Activated T-helper 1 cell treated with anti-CD3 and anti-CD28 coated beads, Interleukin-12 subunit alpha, Interleukin-12 subunit beta, Interleukin-2, Interleukin-4 antibody, amounts not matched to agents 30 ng/mL and 10 ng/mL and 1 ng/mL, durations not matched to agents 14 hours and 24 hours and 36 hours (primary cell): ENCODE measurements around the gene CXCL1. TPM values are rescaled to one million over a fixed set of nuclear protein-coding genes. Genes with fewer than 3 reads are reported as not detected.

ENCODE experiments used
- DNase-seq: peaks from one replicate; pipeline ENCODE4 v3.0.0; 2021; ENCODE audit warnings: low spot score
- H3K27ac Mint-ChIP-seq: one replicate; pipeline ENCODE4 v1.8.0; 2021; ENCODE audit warnings: mild to moderate bottlenecking, mixed read lengths
- H3K27me3 Mint-ChIP-seq: one replicate; pipeline ENCODE4 v1.8.0; 2022; ENCODE audit warnings: mild to moderate bottlenecking, moderate library complexity, mixed read lengths; ENCODE audit not compliant: insufficient read depth
- H3K36me3 Mint-ChIP-seq: one replicate; pipeline ENCODE4 v1.8.0; 2021; ENCODE audit warnings: low read depth, mixed read lengths
- H3K4me1 Mint-ChIP-seq: one replicate; pipeline ENCODE4 v1.8.0; 2021; ENCODE audit warnings: low read depth, mixed read lengths
- H3K4me3 Mint-ChIP-seq: one replicate; pipeline ENCODE4 v1.8.0; 2021; ENCODE audit warnings: mild to moderate bottlenecking, moderate library complexity, mixed read lengths
- H3K9me3 Mint-ChIP-seq: one replicate; pipeline ENCODE4 v1.8.0; 2021; ENCODE audit warnings: mixed read lengths
- intact Hi-C: fragments of 100-400 bp; cut with micrococcal nuclease; formaldehyde crosslinking; loops from one replicate; pipeline ENCODE4 v1.15.1; 2024
- total RNA-seq: library from RNA; stranded (reverse); gene quantifications from 2 replicates; pipeline ENCODE4 v1.2.3, GENCODE V29; 2022

CXCL1 gene
- not detected in 2 replicates for total RNA-seq

DNA sequence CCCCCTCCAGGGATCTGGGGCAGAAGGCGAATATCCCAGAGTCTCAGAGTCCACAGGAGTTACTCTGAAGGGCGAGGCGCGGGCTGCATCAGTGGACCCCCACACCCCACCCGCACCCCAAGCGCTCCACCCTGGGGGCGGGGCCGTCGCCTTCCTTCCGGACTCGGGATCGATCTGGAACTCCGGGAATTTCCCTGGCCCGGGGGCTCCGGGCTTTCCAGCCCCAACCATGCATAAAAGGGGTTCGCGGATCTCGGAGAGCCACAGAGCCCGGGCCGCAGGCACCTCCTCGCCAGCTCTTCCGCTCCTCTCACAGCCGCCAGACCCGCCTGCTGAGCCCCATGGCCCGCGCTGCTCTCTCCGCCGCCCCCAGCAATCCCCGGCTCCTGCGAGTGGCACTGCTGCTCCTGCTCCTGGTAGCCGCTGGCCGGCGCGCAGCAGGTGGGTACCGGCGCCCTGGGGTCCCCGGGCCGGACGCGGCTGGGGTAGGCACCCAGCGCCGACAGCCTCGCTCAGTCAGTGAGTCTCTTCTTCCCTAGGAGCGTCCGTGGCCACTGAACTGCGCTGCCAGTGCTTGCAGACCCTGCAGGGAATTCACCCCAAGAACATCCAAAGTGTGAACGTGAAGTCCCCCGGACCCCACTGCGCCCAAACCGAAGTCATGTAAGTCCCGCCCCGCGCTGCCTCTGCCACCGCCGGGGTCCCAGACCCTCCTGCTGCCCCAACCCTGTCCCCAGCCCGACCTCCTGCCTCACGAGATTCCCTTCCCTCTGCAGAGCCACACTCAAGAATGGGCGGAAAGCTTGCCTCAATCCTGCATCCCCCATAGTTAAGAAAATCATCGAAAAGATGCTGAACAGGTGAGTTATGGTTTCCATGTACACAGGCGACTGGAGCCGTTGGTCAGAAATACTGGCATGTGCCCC, at the start of gene CXCL1:
Gene CXCL1, plus strand, starts transcription at position 264 of the 926 bp plus-strand sequence. Its CDS starts 78 bp downstream, at position 342.
- no peaks in the 10 kb centered on the region for H3K4me1 Mint-ChIP-seq
- no peak for DNase-seq
- no peaks in the 10 kb centered on the region for H3K9me3 Mint-ChIP-seq
- H3K27ac Mint-ChIP-seq: no peak within 1 kb of the TSS
- no peaks in the 10 kb centered on the region for H3K36me3 Mint-ChIP-seq
- intact Hi-C loops: no loop called here
- H3K27me3 Mint-ChIP-seq: peaks cover 26% of the 10 kb centered on the region
- H3K4me3 Mint-ChIP-seq: no peak within 1 kb of the TSS

DNA sequence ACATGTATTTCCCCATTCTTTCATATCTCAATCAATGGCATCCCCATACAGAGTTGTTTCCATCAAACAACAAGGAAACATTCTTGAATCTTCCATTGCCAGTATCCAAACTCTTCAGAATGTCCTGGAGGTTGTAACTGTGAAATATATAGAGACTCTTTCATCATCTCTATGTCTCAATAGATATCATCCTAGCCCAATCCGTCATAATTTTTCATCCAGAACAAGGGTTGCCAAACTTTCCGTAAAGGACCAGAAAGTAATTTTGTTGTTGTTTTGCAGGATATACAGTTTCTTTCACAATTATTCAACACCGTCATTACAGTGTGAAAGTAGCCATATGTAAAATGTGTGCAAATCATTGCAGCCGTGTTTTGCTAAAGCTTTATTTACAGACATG, 47.9 kb upstream of the CXCL1 start:
- Mint-ChIP-seq H3K36me3 (no peaks in the 10 kb centered on the region), H3K27me3 (peaks cover 2% of the 10 kb centered on the region), H3K27ac (no peak overlapping the region), H3K9me3 (peaks cover 4% of the 10 kb centered on the region), H3K4me1 (peaks cover 8% of the 10 kb centered on the region), H3K4me3 (no peak overlapping the region)
- intact Hi-C loops: no loop called here
- DNase-seq: no peak

DNA sequence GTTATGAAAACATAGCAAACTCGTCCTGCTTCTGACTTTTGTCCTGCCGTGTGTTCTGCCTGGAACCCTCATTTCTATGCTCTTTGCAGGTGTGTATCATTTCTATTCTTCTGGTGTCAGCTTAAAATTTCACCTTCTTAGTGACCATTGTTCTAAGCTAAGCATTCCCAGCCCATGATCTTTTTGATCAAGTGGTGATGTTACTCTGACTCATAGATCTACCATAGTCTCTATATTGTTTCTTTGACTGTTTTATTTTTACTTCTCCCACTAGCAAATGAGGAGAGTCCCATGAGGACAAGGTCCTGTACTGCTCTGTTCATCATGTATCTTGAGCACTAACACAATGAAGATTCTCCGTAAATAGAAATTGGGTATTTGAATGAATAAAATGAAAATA, 46.8 kb upstream of the CXCL1 start:
- no peak overlapping the region for H3K4me3 Mint-ChIP-seq
- no peak for DNase-seq

DNA sequence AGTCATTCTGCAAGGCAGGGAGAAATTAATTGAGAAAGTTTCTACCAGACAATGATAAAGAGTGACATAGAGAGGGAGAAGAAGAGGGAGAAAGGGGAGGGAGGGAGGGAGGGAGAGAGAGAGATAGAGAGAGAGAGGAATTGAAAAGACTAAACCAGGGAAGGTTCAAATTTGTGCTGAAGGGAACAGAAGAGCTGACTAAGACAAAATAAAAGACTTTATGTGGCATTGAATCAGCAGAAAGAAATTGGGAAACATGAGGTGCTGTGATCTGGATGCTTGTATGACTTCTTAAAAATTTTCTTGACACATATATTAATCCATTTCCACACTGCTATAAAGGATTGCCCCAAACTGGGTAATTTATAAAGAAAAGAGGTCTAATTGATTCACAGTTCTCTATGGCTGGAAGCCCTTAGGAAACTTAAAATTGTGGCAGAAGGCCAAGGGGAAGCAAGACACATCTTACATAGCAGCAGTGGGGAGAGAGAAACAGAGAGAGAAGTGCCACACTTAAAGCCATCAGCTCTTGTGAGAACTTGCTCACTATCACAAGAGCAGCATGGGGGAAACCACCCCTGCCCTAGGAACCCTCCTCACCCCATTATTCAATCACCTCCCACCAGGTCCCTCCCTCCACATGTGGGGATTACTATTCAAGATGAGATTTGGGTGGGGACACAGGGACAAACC, 46.2 kb upstream of the CXCL1 start:
- H3K4me3 Mint-ChIP-seq: no peak overlapping the region
- H3K27ac Mint-ChIP-seq: no peak overlapping the region
- intact Hi-C loops: no loop called here
- no peaks in the 10 kb centered on the region for H3K4me1 Mint-ChIP-seq
- no peak for DNase-seq
- H3K27me3 Mint-ChIP-seq: peaks cover 3% of the 10 kb centered on the region
- H3K9me3 Mint-ChIP-seq: peaks cover 3% of the 10 kb centered on the region
- H3K36me3 Mint-ChIP-seq: no peaks in the 10 kb centered on the region

More for the DNA sequence above, 46.8 kb upstream of the CXCL1 start:
- Mint-ChIP-seq H3K27me3 (peaks cover 2% of the 10 kb centered on the region), H3K36me3 (no peaks in the 10 kb centered on the region), H3K9me3 (no peaks in the 10 kb centered on the region), H3K4me1 (no peaks in the 10 kb centered on the region), H3K27ac (no peak overlapping the region)
- intact Hi-C loops: no loop called here

DNA sequence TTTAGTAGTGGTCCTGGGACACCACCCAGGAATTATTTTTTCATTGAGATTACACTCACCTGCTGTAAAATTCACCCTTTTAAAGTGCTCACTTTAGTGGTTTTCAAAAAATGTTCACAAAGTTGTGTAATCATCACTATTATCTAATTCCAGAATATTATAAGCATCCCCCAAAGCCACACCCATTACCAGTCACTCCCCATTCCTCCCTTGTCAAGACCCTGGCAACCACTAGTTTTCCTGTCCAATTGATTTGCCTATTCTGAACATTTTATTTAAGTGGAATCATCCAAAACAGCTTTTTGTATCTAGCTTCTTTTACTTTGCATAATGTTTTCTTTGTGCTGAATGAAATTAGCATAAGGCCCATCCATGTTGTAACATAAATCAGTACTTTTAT, 45.4 kb upstream of the CXCL1 start:
- intact Hi-C loops: no loop called here
- no peaks in the 10 kb centered on the region for H3K4me1 Mint-ChIP-seq
- H3K36me3 Mint-ChIP-seq: no peaks in the 10 kb centered on the region
- H3K4me3 Mint-ChIP-seq: no peak overlapping the region
- H3K27ac Mint-ChIP-seq: no peak overlapping the region
- H3K9me3 Mint-ChIP-seq: peaks cover 3% of the 10 kb centered on the region
- no peak for DNase-seq
- H3K27me3 Mint-ChIP-seq: peaks cover 3% of the 10 kb centered on the region

DNA sequence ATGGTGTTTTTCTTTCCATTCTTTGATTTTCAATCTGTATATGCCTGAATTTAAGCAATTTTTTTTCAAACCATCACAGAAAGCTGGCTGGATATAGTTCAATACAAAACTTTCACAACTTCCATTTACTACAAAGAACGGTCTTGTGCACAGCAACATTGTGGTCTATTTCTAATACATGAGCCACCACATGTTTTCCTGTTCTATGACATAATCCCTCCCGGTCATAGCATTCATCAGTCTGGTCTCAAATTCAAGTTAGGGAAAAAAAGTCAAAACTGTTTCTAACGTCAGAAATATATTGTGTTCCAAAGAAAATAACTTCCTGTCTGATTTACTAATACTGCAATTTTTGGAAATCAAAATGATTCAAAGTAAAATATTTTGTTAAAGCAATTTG, 40.2 kb upstream of the CXCL1 start:
- Mint-ChIP-seq H3K4me1 (no peaks in the 10 kb centered on the region), H3K36me3 (no peaks in the 10 kb centered on the region), H3K27ac (no peak overlapping the region), H3K4me3 (no peak overlapping the region), H3K9me3 (peaks cover 3% of the 10 kb centered on the region), H3K27me3 (peaks cover 4% of the 10 kb centered on the region)
- DNase-seq: no peak
- intact Hi-C loops: no loop called here

DNA sequence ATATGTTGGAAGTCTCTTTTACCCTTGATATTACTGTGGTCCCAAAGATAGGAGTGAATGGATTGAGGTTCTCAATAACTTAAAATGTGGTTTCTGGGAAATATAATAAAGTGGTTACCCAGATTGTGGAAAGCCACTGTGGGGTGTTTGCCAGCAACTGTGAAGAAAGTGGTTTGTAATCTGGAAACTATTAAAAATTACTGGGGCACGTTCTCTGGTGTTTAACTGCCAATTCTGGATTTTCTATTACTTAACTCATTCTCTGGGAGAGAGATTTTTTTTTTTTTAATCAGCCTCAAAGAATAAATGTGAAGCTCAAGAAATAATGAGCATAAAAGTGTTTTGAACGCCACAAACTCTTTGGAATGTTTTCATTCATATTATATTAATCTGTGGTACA, 37.6 kb upstream of the CXCL1 start:
- Mint-ChIP-seq H3K27ac (no peak overlapping the region), H3K27me3 (peaks cover 9% of the 10 kb centered on the region), H3K9me3 (peaks cover 3% of the 10 kb centered on the region), H3K4me3 (no peak overlapping the region), H3K4me1 (no peaks in the 10 kb centered on the region), H3K36me3 (no peaks in the 10 kb centered on the region)
- DNase-seq: no peak
- intact Hi-C loops: no loop called here

DNA sequence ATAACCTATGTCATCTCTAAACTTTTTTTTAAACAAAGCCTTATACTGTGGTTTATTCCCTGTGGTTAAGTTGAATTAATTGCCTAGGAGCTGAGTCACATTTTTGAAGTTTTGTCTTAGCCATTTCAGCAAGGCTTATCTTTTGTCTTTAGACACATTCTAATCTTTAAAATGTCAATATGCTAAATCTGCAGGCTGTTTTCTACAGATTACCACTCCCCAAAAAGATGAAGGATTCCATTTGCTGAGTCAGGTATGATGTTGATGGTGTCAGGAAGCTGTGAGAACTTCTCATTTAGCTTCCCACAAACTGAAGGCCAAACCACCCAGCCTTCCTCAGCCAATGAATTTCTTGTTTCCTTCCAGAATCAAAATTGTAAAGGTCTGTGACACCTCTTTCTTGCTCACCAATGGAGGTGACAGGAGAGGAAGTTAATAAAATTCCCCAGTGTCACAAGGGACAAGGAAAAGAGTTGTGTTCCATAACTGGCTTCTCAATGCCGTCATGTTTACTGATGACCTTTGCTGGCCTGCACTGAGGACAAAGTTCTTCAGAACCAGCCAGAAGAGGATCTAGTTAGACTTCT, 36.4 kb upstream of the CXCL1 start:
- no peak overlapping the region for H3K27ac Mint-ChIP-seq
- DNase-seq: no peak
- H3K27me3 Mint-ChIP-seq: peaks cover 17% of the 10 kb centered on the region
- no peaks in the 10 kb centered on the region for H3K4me1 Mint-ChIP-seq
- no peak overlapping the region for H3K4me3 Mint-ChIP-seq
- no peaks in the 10 kb centered on the region for H3K36me3 Mint-ChIP-seq
- intact Hi-C loops: no loop called here
- H3K9me3 Mint-ChIP-seq: peaks cover 3% of the 10 kb centered on the region

DNA sequence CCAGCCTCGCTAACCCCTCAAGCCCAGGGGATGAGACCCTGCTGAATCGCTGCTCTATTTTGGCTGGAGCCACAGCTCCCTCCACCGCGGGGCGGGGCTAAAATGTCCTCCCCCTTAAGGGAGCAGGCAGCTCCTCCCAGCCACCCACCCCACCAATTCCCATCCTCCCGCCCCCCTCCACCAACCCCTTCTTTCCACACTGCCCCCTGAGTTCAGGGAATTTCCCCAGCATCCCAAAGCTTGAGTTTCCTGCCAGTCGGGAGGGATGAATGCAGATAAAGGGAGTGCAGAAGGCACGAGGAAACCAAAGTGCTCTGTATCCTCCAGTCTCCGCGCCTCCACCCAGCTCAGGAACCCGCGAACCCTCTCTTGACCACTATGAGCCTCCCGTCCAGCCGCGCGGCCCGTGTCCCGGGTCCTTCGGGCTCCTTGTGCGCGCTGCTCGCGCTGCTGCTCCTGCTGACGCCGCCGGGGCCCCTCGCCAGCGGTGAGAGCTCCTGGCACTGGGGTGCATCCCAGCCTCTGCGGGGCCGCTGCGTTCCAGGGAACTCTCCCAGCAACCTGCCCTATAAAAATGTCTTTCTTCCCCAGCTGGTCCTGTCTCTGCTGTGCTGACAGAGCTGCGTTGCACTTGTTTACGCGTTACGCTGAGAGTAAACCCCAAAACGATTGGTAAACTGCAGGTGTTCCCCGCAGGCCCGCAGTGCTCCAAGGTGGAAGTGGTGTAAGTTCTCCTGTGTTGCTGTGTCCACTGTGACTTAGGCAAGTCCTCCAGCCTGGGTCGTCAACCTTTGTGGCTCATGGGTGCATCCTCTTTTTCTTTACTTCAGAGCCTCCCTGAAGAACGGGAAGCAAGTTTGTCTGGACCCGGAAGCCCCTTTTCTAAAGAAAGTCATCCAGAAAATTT, 32.6 kb upstream of the CXCL1 start, which contains the start of gene CXCL6:
Gene CXCL6, plus strand, starts transcription at position 306 of the 907 bp plus-strand sequence. Its CDS starts 73 bp downstream, at position 379.
- intact Hi-C loops: no loop called here
- H3K9me3 Mint-ChIP-seq: no peaks in the 10 kb centered on the region
- H3K27me3 Mint-ChIP-seq: peaks cover 17% of the 10 kb centered on the region
- no peak within 1 kb of the TSS for H3K4me3 Mint-ChIP-seq
- no peaks in the 10 kb centered on the region for H3K36me3 Mint-ChIP-seq
- no peak for DNase-seq
- H3K4me1 Mint-ChIP-seq: no peaks in the 10 kb centered on the region
- no peak within 1 kb of the TSS for H3K27ac Mint-ChIP-seq

DNA sequence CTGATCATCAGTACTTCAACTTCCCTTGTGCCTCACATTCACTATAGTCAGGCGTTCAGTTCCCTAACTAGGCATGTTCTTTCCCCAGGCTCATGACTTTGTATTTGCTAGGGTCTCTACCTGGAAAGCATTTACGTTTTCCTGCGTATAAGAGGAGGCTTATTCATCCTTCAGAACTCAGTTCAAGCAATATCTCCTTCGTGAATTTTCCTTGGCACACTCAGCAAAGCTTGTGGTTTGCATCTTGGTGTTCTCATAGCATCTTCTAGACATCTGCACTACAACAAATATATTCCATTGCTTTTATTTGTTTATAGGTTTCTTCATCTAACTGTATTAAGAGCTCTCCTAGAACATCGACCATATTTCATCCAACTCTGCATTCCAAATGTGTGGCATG, 30.1 kb upstream of the CXCL1 start:
- Mint-ChIP-seq H3K27me3 (peaks cover 17% of the 10 kb centered on the region), H3K9me3 (no peaks in the 10 kb centered on the region), H3K4me1 (no peaks in the 10 kb centered on the region), H3K36me3 (no peaks in the 10 kb centered on the region), H3K27ac (no peak overlapping the region), H3K4me3 (no peak overlapping the region)
- intact Hi-C loops: no loop called here
- no peak for DNase-seq

DNA sequence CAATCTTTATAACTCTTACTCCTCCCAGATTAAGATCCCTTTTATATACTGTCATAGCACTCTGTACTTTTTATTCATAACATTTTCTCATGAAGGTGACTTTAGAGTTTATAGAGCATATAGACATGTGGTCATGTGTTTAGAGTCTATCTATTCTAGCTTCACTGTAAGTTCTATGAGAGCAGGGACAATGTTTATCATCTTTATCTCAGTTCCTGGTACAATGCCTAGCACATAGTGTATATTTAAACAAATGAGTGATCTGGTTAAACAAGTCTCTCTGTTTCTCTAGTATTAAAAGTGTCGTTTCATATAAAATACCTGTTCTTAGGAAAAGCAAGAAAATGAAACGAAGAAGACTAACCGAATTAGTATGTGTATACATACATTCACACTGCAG, 29.5 kb upstream of the CXCL1 start:
- Mint-ChIP-seq H3K27ac (no peak overlapping the region), H3K4me3 (no peak overlapping the region), H3K27me3 (peaks cover 17% of the 10 kb centered on the region), H3K9me3 (no peaks in the 10 kb centered on the region), H3K36me3 (no peaks in the 10 kb centered on the region), H3K4me1 (no peaks in the 10 kb centered on the region)
- intact Hi-C loops: no loop called here
- DNase-seq: no peak

DNA sequence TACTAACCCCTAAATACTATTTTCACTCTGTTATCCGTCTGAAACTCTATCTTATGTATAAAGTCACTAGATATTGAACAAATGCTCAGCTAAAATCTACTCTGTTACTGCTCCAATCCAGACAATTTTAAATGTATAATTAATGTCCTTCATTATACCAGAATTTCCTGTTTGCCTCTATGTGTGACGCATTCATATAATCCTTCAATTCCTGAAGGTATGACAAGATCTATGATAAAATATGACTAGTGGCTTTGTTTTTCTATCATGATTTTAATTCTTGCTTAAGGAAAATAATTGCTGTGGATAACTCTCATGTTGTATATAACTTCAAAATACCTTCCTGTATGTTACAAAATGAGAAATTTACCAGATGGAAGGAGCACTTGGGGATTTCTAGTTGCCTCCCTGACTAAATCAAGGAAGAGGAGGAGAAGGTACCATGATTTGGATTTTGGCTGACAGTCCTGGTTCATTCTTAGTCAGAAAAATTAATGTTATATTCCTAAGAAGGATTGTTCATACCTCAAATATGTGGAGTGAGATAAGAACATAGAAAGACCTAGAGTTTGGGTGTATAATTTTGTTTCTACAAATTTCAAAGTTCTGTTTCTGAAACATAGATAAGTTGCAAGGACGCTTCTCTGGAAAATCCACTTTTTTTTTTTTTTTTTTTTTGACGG, 27.8 kb upstream of the CXCL1 start:
- H3K27ac Mint-ChIP-seq: no peak overlapping the region
- H3K36me3 Mint-ChIP-seq: no peaks in the 10 kb centered on the region
- no peaks in the 10 kb centered on the region for H3K9me3 Mint-ChIP-seq
- DNase-seq: no peak
- H3K27me3 Mint-ChIP-seq: peaks cover 16% of the 10 kb centered on the region
- intact Hi-C loops: no loop called here
- H3K4me3 Mint-ChIP-seq: no peak overlapping the region
- H3K4me1 Mint-ChIP-seq: no peaks in the 10 kb centered on the region
